Hepatocyte (in vitro differentiated cells): Measurements from ENCODE around the gene PRKAR1B.

Source experiments
- EZH2 ChIP-seq: fragments of 200-600 bp; sonication (generic); IDR thresholded peaks from 2 replicates; pipeline ENCODE4 v1.6.1; 2016; ENCODE audit warnings: antibody characterized with exemption, mild to moderate bottlenecking, borderline replicate concordance
- EZH2phosphoT487 ChIP-seq: fragments of 200-600 bp; sonication (generic); IDR thresholded peaks from one replicate; pipeline ENCODE4 v1.6.1; 2018; ENCODE audit warnings: antibody characterized with exemption, mild to moderate bottlenecking, low read depth, moderate library complexity; ENCODE audit not compliant: unreplicated experiment, severe bottlenecking
- TF ChIP-seq, protein P1 (sequence below): fragments of 200-600 bp; sonication (generic); IDR thresholded peaks from 2 replicates; pipeline ENCODE4 v1.5.1; 2016; ENCODE audit warnings: antibody characterized with exemption, mild to moderate bottlenecking; ENCODE audit not compliant: poor library complexity

DNA sequence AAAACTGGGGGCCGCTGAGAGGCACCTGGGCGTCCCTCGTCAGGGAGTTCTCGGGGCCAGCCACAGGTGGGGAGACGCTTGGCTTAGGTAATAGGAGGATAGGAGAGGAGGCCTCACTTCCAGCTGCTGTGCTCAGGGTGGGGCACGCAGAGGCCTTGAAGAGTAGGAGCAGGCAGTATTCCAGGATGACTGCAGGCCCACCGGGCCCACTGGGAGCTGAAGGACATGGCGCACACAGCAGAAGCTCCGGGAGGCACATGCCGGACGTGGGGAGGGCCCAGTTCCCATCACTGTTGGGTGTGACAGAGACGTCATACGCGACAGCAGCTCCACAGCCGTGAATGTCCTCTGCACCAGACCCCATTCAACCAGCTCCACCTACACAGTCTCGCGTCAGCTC lies 185.4 kb downstream of the PRKAR1B start:
- TF ChIP-seq, protein P1, sequence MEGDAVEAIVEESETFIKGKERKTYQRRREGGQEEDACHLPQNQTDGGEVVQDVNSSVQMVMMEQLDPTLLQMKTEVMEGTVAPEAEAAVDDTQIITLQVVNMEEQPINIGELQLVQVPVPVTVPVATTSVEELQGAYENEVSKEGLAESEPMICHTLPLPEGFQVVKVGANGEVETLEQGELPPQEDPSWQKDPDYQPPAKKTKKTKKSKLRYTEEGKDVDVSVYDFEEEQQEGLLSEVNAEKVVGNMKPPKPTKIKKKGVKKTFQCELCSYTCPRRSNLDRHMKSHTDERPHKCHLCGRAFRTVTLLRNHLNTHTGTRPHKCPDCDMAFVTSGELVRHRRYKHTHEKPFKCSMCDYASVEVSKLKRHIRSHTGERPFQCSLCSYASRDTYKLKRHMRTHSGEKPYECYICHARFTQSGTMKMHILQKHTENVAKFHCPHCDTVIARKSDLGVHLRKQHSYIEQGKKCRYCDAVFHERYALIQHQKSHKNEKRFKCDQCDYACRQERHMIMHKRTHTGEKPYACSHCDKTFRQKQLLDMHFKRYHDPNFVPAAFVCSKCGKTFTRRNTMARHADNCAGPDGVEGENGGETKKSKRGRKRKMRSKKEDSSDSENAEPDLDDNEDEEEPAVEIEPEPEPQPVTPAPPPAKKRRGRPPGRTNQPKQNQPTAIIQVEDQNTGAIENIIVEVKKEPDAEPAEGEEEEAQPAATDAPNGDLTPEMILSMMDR = no peak
- no peak for TF ChIP-seq EZH2phosphoT487
- no peak for TF ChIP-seq EZH2
